SIG-M5 (cell line): Measurements from ENCODE around the gene YJEFN3.

ENCODE experiments used
- DNase-seq: peaks from one replicate; lab custom pipeline; 2025; lab: John Stamatoyannopoulos, UW

Gene YJEFN3, protein sequence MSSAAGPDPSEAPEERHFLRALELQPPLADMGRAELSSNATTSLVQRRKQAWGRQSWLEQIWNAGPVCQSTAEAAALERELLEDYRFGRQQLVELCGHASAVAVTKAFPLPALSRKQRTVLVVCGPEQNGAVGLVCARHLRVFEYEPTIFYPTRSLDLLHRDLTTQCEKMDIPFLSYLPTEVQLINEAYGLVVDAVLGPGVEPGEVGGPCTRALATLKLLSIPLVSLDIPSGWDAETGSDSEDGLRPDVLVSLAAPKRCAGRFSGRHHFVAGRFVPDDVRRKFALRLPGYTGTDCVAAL

GRCh38 chr19:19528721-19529490 lies at the start of gene YJEFN3:
YJEFN3 (plus strand) TSS chr19:19528911; CDS start chr19:19528933, 22 bp downstream.
- no peak for DNase-seq

DNA sequence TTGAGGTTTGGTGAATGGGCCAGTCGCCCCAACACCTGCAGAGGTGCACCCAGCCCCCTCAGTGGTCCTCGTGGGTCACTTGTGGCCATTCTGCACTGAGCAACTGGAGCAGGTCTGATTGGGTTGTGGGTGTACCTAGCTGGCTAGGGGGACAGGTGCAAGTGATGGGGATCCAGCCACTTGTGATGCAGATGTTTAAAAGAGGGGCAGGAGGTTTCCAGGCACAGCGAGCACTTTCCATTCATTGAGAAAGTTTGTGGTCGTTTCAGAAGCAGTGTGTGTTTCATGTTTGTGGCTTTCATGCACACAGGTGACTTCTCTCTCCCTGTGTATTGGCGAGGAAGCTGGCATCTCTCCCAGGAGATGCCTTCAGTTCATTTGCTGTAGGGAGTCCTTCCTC lies 48.0 kb upstream of the YJEFN3 start:
- no peak for DNase-seq

- no peak for DNase-seq
Observed at GRCh38 chr19:19482809-19483596, 45.7 kb upstream of the YJEFN3 start.

GRCh38 chr19:19485161-19485997 lies 43.3 kb upstream of the YJEFN3 start:
- DNase-seq, result no peak

DNA sequence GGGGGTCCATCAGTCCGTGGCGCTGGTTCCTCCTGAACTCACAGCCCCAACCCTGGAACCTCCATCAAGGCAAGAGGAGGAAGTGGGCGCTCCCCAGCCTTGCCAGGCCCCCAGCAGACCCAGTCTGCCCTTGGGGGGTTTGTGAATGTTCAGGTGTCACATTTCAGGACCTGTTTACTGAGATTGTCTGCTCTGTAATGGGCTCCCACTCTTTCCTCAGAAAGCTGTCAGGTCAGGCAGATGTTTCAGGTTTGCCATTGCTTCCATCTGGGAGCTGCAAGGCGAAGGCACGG lies 42.8 kb upstream of the YJEFN3 start:
- no peak for DNase-seq

DNA sequence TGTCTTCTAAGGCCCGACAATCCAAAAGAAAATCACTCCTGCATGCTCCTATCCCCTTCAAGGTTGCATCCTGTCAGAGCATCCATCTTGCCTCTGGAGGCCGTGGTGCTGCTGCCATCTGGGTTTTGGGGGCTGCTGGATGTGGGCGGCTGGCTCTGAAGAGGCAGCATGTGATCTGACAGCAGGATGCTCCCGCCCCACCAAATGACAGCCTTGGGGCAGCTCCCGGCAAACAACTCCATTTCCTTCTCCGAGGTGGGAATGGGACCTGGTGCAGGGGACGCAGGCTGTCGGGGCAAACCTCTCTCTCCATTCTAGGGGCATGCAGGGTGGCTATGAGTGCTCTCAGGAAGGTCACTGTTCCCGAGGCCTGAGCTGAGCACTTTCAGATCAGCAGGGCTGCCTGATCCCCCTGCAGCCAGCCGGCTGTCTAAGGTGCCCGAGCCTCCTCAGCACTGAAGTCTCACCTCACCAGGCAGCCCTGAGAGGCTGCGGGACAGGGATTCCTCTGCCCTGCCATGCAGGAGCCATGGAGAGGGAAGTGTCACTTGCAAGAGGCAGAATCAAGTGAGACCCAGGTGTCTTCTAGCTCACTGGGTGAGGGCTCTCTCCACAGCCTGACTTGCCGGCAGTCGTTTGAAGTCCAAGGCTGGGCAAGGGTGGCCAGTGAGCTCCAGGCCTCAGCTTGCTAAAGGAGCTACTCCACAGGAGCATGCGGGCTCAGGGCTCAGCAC lies 42.2 kb upstream of the YJEFN3 start:
- no peak for DNase-seq

DNA sequence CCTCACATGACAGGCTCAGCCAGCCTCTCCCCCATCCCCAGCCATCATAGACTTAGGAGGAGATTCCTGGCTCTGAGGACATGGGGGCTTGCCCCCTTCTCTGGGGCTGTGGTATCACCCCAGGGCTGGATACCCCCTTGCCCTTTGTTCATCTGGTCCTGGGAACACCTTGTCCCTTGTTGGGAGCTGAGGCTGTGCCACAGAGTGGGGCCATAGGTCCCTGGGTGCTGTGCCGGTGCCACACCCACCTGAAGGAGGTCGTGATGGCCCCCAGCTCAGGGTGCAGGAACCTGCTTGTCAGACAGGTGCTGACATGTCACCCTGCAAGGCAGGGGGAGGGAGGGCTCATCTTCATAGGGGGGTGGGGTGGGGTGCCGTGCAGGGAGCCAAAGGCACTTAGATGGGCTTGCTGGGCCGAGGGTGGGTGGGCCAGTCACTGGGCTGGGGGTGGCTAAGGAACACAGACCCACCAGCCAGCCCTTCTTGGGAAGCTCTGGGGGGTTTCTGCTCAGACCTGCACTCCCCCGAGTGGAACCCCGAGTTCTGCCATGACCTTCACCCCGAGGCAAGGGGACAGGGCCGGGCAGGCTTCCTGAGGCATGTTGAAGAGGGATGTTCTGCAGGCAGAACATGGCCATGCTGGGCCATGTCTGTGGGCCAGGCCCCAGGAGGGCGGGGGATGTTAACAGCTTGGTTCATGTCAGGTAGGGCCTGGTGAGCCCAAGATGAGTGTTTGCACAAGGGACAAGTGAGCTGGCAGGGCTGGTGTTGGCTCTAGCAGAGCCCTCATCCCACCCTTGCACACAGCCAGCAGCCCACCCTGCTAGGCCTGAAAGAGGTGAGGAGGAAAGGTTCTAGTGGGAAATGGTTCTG lies 41.4 kb upstream of the YJEFN3 start:
- DNase-seq, result no peak

GRCh38 chr19:19487950-19488874 lies 40.5 kb upstream of the YJEFN3 start:
- DNase-seq, result no peak

GRCh38 chr19:19488875-19489690 lies 39.6 kb upstream of the YJEFN3 start:
- peak; percentile 25 for DNase-seq

- DNase-seq, result no peak
Observed at GRCh38 chr19:19489804-19490204, 38.9 kb upstream of the YJEFN3 start.

- no peak for DNase-seq
Observed at GRCh38 chr19:19490214-19490968, 38.3 kb upstream of the YJEFN3 start.

- DNase-seq, result no peak
Observed at GRCh38 chr19:19491321-19492025, 37.2 kb upstream of the YJEFN3 start.

DNA sequence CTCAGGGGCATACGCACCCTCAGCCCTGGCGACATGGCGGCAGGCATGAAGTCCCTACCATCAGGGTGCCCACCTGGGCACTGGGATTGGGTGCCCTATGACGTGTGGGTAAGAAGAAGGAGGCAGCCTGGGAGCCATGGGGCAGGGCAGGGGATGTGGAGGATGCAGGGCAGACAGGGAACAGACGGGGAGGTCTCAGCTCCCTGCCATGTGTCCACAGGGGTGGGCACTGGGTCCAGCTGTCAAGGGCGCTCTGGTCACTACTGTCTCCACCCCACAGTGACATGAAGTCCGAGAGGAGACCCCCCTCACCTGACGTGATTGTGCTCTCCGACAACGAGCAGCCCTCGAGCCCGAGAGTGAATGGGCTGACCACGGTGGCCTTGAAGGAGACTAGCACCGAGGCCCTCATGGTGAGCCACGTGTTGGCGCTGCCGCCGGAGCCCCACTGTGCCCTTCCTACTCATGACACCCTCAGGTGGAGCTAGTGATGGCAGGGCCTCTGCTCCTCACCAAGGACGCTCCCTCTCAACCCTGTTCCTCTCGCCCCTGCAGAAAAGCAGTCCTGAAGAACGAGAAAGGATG lies 36.6 kb upstream of the YJEFN3 start:
- DNase-seq, result no peak

DNA sequence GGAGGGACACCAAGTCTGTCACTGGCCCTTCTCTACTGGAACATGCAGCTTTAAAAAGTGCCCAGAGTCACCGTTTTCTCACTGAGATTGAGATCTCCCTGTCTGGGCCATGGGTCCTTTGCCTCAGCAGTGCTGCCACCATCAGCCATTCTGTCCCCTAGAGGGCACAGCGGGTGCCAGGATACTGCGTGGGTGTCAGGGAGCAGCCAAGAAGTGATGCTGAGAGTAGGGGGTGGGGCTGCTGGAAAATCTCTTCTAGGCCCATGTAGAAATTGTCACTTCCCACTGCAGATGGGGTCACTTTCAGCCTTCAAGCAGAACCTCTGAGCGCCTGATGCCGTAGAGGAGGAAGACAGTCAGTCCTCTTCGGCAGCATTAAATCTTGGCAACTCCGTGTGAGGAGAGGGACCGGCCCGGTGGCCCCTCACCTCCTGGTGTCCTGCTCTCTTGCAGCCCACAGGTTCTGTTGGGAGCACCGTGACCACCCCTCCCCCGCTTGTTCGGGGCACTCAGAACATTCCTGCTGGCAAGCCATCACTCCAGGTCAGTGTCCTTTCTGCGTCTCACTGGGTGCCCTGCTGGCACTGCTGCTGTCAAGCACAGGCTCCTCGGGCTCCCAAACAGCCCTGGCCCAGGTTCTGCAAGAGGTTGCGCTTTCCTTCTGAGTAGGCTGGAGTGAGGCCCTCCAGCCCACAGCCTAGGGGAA lies 34.7 kb upstream of the YJEFN3 start:
- DNase-seq, result no peak

GRCh38 chr19:19495614-19496603 lies 32.8 kb upstream of the YJEFN3 start:
- DNase-seq, result no peak
